GM21723 (cell line): ENCODE measurements around the gene PRPH2.
A peak's percentile ranks its signal among the peaks of the same experiment; 100 is the strongest.

Source experiments
- ATAC-seq: cut with Tn5 transposase; IDR thresholded peaks from one replicate; pipeline ENCODE4 v1.9.1; 2021; ENCODE audit warnings: mild to moderate bottlenecking, moderate library complexity; ENCODE audit not compliant: unreplicated experiment

The PRPH2 gene, protein sequence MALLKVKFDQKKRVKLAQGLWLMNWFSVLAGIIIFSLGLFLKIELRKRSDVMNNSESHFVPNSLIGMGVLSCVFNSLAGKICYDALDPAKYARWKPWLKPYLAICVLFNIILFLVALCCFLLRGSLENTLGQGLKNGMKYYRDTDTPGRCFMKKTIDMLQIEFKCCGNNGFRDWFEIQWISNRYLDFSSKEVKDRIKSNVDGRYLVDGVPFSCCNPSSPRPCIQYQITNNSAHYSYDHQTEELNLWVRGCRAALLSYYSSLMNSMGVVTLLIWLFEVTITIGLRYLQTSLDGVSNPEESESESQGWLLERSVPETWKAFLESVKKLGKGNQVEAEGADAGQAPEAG

DNA sequence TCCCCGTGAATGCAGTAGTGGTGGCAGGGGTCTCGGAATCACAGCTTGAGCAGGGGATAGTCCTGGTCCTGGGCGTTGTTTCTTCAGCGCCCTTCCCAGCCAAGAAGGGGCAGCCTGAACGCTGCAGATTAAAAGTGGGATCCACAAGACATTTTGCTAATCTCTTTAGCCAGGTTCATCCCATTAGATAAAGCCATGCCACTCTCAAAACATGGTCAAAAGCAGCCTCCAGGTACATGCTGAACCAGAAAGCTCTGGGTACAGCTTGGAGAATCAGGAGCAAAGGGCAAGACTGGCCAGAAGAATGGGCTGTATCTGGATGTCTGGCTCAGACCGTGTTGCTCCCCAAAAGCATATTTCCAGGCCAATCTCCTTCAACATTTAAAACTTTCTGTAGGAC lies at the start of gene PRPH2:
Gene PRPH2, minus strand, starts transcription at position 101 of the 400 bp plus-strand sequence. CDS start 263 bp downstream, outside the sequence.
- ATAC-seq: no peak

DNA sequence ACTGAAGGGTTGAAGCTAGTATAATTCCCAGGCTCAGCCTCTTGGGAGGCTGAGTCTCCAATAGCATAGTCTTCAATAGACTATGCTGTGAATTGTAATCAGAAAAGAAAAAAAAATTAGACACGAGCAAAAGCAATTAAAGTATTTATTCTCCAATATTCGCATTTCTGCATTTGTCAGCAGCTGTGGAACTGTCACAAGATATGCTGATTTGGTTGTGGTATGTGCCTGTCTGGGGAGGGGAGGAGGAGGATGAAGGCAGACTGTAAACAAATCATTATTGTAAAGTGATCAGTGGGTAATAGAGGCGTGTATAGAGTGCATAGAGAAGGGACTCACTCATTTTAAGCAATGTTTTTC lies 49.3 kb upstream of the PRPH2 start:
- no peak for ATAC-seq

DNA sequence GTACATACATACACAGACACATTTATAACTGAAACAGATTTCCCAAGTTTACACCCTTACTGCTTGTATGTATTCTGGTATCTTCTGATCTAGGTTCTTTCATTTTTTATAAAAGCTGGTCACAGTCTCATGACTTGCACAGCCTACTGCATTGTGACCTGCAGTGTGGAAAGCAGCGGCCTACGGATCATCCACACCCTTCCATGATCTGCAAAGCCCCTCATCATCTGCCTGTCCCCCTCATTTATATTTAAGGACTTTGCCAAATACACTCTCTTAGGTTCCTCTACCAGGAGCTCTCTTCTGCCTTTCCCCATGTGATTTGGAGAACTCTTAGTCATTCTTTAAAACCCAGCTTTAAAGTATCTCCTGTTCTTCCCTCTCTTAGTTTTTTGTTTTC lies 47.4 kb upstream of the PRPH2 start:
- ATAC-seq: no peak

DNA sequence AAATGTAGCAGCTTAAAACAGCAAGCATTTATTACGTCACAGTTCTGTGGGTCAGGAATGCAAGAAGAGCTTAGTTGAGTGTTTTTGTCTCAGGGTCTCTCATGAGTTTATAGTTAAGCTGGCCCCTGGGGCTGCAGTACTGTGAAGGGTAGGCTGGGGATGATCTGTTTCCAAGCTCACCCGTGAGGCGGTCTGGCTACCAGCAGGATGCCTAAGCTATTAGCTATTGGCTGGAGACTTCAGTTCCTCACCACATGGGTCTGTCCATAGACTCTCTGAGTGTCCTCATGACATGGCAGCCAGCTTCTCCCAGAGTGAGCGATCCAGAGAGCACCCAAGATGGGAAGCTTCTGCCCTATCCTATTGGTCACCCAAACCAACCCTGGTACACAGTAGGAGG lies 46.7 kb upstream of the PRPH2 start:
- ATAC-seq: no peak

DNA sequence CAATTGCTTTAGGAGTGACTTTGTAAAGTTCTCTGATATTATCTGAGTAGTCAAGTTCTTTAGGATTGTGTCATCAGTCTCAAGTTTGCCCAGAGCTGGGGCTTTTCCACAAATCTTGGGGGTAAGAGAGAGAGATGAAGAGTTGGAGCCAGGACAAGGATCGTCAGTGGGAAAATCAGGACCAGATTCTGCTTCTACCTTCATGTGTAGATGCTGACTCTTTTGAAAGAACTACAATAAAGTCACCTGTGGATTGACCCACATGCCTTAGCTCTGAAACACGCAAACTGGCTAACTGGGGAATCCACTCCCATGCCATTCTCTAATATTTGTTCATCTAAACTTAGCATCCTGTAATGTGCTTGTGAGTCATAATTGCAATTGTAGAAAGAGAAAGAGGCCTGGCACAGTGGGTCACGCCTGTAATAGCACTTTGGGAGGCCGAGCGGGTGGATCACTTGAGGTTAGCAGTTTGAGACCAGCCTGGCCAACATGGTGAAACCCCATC lies 43.8 kb upstream of the PRPH2 start:
- no peak for ATAC-seq

DNA sequence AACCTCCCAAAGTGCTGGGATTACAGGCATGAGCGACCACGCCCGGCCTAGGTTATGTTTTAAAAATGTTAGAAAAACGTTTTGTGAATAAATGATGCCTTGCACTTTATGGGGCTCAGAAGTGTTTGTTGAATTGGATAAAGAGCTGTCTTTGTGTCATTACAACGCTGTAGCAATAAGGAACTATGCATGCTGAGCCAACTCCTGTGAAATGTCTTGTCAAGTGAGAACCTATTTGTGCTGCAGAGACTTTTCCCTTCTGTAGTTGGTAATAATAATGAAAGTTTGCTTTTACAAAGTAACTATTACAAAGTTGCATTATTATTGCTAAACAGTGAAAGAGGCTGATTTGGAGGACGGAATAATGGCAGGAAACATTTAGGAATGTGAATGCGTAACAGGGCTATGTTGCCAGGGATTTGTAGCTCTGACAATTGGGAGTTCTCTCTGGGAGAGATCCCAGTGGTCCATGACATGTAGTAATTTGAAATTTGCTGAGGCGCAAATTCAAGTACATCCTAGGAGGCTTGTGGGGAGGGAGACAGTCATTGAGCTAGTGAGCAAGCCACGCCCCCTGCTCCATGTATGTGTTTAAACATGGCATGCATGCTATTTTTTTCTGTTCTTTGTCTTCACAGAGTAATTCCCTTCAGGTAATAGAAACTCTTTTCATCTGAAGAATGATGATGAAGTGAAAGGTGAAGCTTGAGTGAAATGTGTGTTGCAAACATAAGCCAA lies 42.7 kb upstream of the PRPH2 start:
- no peak for ATAC-seq

DNA sequence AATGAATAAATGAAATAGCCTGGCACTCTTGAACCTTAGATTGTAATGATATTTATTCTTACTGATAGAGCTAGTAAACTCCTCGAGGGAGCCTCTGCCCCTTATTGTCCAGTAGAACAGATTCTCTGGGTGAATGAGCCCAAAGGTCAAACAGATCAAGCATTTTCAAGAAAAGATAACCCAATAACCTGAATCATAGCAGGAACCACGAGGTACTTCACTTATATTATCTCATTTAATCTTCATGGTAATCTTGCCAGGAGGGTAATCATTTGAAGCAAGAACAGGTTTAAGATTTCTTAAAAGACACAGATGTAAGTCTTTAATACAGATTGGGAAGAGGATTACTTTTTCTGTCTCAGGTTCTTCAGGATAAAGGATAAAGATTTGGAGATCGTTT lies 40.6 kb upstream of the PRPH2 start:
- no peak for ATAC-seq

DNA sequence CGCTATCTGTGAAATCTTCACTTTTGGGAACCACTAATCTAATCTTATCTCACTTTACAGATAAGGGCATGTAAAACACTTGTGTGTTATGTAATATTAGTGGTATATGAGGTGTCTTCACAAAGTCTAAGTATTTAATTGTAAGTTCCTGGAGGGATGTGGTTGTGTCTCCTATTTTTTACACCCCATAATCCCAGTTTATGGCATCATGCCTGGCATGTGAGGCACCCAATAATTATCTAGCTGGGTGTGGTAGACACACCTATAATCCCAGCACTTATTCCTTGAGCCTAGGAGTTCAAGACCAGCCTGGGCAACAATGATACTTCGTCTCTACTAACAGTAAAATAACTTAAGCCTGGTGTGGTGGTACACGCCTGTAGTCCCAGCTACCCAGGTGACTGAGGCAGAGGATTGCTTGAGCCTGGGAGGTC lies 40.0 kb upstream of the PRPH2 start:
- no peak for ATAC-seq

DNA sequence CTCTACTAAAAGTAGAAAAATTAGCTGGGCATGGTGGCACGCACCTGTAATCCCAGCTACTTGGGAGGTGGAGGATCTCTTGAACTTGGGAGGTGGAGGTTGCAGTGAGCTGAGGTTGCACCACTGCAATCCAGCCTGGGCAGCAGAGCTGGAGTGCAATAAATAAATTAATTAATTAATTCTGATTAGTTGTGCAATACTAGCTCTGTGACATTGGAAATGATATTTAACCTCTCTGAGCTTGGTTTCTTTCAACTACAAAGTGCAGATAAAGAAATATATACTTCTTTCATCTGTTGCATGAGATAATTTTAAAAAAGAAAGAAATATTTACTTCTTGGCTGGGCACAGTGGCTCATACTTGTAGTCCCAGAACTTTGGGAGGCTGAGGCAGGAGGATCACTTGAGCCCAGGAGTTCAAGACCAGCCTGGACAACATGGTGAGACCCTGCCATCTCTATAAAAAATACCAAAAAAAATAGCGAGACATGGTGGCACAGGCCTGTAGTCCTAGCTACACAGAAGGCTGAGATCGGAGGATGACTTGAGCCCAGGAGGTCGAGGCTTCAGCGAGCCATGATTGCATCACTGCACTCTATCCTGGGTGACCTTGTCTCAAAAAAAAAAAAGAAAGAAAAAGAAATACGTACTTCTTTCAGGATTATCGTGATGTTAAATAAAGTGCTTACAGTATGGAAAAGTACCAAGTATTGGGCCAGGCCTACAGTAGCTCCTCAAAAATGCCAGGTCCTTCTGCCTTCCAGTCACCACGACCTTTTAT lies 39.1 kb upstream of the PRPH2 start:
- ATAC-seq: no peak

DNA sequence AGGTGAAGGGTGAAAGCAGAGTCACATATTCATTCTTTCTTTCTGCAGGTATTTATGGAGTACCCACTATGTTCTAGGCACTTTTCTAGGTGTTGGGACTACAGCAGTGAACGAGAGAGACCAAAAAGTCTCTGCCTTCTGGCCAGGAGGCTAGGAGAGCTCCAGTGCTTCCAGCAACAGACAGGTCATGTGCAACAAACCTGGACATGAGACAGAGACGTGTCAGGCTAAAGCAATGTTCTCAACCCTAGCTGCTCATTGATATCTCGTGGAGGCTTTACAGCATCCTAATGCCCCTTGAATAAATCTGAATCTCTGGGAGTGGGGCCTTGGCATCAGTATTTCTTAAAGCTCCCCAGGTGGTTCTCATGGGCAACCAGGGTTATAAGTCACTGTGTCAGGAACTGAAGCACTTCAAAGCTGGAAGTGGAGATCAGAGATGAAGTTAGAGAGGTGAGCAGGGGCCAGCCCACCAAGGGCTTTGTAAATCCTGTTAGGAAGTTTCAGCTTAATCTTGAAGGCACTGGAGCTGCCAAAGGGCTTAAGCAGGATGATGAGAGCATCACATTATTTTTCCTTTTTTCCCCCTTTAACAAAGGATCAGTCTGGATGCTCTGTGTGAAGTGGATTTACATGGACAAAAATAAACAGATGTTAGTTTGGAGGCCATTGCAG lies 36.5 kb upstream of the PRPH2 start:
- no peak for ATAC-seq

DNA sequence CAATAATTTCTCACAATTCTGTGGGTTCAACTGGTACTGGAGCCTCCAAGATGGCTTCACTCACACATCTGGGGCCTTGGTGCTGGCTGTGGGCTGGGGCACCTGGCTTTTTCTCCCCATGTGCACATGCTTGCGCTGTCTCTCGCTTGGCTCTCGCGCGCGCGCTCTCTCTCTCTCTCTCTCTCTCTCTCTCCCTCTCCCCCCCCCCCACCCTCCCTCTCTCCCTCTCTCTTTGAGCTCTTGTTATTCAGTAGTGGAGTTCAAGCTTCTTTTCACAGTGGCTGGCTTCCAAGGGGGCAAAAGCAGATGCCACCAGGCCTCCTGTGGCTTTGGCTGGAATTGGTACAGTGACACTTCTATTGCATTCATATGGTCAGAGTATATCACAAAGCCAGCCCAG lies 34.3 kb upstream of the PRPH2 start:
- no peak for ATAC-seq

DNA sequence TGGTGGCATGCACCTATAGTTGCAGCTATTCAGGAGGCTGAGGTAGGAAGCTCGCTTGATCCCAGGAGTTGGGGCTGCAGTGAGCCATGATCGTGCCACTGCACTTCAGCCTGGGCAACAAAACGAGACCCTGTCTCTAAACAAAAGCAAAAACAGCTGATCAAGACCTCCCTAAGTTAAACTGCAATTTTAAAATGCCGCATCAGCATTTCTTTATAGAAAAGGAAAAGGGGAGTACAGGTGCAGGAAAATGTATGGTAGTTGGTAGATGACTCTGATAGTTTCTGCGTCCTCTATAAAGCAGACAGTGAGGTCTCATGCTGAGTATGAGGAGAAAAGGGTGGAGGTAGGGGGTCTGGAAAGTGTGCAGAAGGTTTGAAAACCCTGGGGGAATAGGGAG lies 32.4 kb upstream of the PRPH2 start:
- no peak for ATAC-seq

DNA sequence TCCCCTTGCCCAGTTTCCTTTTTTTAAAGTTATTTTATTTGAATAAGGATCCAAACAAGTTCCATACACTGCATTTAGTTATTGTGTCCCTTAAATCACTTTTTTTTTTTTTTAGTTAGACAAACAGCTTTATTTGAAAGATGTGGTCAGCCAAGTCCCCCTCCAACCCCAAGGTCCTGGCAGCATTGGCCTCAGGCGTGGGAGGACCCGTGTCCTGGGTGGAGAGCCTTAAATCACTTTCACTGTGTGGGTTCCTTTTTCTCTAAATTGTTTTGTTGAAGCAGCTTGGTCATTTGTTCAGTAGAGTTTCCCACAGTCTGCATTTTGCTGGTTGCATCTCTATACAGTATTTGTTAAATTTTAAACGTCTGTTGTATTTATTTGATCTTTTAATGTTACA lies 28.7 kb upstream of the PRPH2 start:
- ATAC-seq: no peak

DNA sequence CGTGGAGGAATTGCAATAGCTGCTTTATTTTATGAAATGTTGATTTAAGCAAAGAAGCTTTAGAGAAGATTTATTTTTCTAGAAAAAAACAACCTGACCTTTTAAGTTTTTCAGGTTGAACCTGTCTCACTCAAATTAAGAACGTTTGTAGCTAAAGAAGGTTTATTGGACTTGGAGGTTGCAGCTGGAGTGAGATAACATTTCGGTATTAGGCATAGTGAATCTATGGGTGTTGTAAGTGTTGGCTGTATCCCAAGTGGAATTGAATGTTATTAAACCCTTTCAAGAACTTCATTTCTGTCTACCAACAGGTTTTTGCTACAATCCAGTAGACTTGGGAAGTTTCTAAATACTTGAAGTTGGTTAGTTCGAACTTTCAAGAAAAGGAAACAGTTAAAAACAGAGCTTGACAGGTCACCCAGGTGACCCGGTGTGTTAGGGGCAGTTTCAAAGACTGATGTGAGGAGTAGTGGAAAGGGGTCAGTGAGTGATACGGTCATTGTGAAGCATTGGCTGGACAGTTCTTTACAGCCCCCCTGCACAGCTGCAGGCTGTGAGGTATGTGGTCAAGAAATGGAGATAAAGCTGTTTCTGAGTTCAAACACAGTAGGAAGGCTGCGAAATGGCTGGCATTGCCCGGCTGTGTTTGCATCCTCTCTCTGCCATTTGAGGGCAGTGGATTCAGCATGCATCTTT lies 26.0 kb upstream of the PRPH2 start:
- no peak for ATAC-seq

DNA sequence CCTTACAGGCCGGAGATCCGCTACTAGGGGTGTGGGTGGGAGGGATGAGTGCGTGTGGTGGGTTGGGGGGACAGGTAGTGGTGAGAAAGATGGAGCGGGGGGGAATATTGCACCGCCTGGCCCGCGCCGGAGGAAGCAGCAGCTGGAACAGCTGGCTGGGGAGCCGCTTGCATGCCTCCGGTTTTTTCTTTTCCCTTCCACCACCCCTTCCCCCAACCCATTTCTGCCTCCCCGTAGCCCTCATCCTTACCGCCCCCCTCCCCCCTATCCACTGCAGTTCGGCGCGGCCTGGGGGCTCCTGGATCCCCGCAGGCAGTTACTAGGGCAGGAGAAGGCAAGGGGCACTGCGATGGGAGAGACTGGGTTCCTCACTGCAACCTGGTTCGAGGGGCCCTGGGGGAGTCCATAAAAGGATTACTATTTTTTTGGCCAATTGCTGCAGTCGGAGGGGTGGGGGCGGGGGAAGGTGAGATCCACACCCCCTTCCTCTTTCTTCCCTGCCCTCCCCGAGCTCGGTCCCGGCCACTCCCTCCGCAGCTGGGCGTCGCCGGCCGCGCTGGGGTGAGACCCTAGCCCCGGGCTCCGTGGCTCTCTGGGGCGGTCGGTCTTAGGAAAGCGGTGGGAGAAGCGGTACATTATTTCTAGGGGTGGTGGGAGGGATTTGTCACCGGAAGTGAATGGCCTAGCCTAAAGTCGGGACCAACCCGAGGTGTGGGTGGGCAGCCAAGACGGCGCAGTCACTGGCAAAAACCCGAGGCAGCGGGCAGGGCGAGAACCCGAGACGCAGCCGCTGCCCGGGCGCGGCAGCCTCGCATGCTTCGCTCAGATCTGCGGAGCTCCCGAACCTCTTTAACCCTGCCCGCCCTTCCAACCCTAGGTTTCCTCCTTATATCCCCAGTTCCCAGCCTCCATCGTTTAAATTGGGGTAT lies 24.3 kb upstream of the PRPH2 start:
- peak; percentile 50 for ATAC-seq

DNA sequence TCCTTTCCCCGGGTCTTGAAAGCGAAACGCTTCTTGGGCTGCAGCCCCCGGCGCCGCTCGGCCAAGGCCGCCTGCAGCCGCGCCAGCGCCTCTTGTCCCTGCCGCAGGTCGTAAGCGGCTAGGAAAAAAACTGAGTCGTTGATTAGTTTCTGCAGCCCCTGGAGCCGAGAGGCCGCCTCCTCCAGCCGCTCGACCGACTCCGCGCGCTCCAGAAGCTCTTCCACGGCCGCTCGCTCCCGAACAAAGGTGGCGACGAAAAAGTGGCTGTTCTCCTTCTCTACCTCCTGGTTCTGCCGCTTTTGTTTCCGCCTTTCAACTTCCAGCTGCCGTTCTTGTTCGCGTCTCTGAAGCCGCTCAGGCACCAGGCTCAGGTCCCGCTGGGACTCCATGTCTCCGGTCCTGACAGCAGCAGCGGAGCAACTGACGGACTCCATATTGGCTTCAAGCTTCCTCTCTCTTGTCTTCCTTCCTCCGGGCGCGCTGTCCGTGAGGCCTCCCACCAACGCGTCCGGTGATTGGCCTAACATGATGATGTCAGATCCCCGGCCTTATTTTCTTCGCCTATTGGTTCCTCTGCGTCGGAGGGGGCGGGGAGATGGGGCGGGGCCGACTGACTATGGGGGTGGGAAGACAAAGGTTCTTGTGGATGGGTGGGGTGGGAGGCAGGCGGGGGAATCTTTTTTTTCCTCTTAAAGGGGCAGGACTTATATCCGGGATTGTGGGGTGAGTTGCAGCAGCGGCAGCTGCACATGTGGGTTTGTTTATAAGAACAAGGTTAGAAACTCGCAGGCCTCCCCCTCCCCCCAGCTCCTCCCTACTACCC lies 23.5 kb upstream of the PRPH2 start, which contains the start of gene TBCC:
Gene TBCC, minus strand, starts transcription at position 464 of the 823 bp plus-strand sequence. Its CDS starts 30 bp downstream, at position 434.
- ATAC-seq: peak; percentile 74

DNA sequence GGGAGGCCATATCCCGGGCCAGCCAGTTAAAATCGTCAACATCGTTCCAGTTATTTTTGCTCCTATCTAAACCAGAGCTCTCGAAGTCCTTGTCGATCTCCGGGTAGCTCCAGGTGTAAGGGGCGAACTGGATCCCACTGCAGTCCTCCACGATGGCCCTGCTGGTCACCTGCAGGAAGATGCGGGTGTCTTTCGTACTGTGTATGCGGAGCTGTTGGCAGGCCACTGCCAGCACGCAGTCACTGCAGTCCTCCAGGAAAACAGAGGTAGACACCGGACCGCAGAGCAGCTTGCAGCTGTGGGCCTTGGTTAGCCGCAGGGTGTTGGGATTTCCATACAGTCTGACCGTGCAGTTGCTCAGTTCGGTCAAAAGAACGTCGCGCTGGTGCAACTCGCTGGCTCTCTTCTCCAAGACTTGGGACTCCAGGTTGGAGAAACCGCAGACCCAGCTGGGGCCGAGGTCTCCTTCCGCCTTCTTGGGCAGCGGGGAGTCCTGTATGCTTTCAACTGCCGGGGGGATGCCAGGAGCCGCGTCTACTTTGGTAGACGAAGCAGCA lies 22.8 kb upstream of the PRPH2 start:
- no peak for ATAC-seq

DNA sequence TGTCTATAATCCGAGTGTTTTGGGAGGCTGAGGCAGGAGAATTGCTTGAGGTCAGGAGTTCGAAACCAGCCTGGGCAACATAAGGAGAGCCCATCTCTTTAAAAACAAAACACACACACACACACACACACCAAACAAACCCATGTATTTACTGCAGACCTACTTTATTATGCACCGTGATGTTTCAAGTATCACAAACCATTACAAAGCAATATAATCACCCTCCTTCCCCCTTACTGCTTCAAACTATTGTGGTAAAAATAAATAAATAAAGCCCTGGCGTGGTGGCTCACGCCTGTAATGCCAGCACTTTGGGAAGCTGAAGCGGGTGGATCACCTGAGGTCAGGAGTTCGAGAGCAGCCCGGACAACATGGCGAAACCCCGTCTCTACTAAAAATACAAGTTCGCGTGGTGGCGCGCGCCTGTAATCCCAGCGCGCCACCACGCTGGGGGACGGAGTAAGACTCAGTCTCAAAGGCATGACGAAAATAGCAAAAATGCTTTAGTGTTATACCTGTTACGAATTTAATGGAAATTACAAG lies 22.0 kb upstream of the PRPH2 start:
- ATAC-seq: no peak
